ENCODE data around the gene CLNK.

CLNK gene

DNA sequence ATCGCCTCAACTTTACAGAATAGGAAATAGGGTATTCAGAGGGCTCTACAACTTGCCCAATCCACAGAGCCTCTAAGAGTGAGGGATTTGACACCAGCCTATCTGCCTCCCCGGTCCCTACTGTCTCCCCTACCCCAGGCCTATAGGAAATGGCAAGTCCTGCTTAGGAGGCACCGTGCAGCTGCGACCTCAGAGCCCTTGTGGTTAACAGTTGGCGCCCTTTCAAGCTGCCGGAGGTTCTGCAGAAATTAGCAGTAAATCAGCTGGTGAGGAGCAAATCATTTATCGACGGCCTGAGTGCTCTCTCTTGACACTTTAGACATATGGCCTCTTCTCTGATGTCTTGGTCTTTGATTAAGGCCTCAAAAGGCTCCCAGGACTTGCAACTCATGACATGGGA lies 96.9 kb downstream of the CLNK start:
- CTCF ChIA-PET = no interaction called here
- POLR2A ChIA-PET = no interaction called here
- no peak for TF ChIP-seq SUZ12 (IDR thresholded peaks at IDR 0.05)
- no peak for TF ChIP-seq FOXK2 (IDR thresholded peaks at IDR 0.05)
- TF ChIP-seq, protein P1, sequence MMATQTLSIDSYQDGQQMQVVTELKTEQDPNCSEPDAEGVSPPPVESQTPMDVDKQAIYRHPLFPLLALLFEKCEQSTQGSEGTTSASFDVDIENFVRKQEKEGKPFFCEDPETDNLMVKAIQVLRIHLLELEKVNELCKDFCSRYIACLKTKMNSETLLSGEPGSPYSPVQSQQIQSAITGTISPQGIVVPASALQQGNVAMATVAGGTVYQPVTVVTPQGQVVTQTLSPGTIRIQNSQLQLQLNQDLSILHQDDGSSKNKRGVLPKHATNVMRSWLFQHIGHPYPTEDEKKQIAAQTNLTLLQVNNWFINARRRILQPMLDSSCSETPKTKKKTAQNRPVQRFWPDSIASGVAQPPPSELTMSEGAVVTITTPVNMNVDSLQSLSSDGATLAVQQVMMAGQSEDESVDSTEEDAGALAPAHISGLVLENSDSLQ (IDR thresholded peaks at IDR 0.05) = no peak
- TF ChIP-seq ARNT (IDR thresholded peaks at IDR 0.05) = no peak
- no peak for TF ChIP-seq HDGF (IDR thresholded peaks at IDR 0.05; ENCODE audit: borderline replicate concordance)
- no peak for TF ChIP-seq ZNF384 (IDR thresholded peaks at IDR 0.05)
- TF ChIP-seq ELF4 (IDR thresholded peaks at IDR 0.05) = no peak
- TF ChIP-seq CTBP1 (IDR thresholded peaks at IDR 0.05; ENCODE audit: borderline replicate concordance) = no peak
- TF ChIP-seq TARDBP (IDR thresholded peaks at IDR 0.05) = no peak
- no peak for TF ChIP-seq SP1 (IDR thresholded peaks at IDR 0.05)
- no peak for TF ChIP-seq FOXM1 (IDR thresholded peaks at IDR 0.05; ENCODE audit: borderline replicate concordance)
- TF ChIP-seq FOXA1 (IDR thresholded peaks at IDR 0.05) = no peak
- DNase-seq (ENCODE audit: extremely low spot score) = no peak

GRCh38 chr4:10587296-10587695 lies 97.3 kb downstream of the CLNK start:
- no peak for DNase-seq (ENCODE audit: extremely low spot score)
- no peak for TF ChIP-seq NFRKB (IDR thresholded peaks at IDR 0.05)
- TF ChIP-seq SUZ12 (IDR thresholded peaks at IDR 0.05) = no peak
- no peak for TF ChIP-seq TARDBP (IDR thresholded peaks at IDR 0.05)
- TF ChIP-seq ZNF384 (IDR thresholded peaks at IDR 0.05) = no peak
- TF ChIP-seq SP1 (IDR thresholded peaks at IDR 0.05) = no peak
- no peak for TF ChIP-seq L3MBTL2 (conservative IDR thresholded peaks at IDR 0.05)
- TF ChIP-seq LEF1 (IDR thresholded peaks at IDR 0.05; ENCODE audit: borderline replicate concordance) = no peak
- TF ChIP-seq HDGF (IDR thresholded peaks at IDR 0.05; ENCODE audit: borderline replicate concordance) = no peak
- no peak for TF ChIP-seq FOXK2 (IDR thresholded peaks at IDR 0.05)
- TF ChIP-seq, protein P1 (IDR thresholded peaks at IDR 0.05) = no peak
- TF ChIP-seq FOXM1 (IDR thresholded peaks at IDR 0.05; ENCODE audit: borderline replicate concordance) = no peak
- TF ChIP-seq ARNT (IDR thresholded peaks at IDR 0.05) = no peak
- no peak for TF ChIP-seq CTBP1 (IDR thresholded peaks at IDR 0.05; ENCODE audit: borderline replicate concordance)
- no peak for TF ChIP-seq BHLHE40 (IDR thresholded peaks at IDR 0.05; ENCODE audit: borderline replicate concordance)
- no peak for TF ChIP-seq ELF4 (IDR thresholded peaks at IDR 0.05)
- POLR2A ChIA-PET = no interaction called here
- CTCF ChIA-PET = no interaction called here

DNA sequence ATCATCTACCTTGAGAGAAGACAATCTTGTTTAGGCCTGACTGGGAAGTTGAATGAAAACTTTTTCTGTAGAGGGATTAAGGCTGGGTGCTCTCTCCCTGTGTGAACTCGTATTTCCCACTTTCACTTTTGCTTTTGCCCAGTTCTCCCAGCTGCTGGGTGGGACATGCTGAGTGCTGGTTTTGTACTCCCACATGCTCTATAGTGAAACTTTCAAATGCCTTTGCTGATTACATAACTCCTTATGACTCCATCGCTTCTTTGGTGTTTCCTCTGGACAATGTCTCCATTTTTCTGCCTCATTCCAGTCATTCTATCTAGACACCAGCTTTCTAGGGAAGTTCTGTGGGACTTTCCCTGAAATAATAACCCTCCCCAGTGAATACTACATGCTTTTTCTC lies 100.5 kb downstream of the CLNK start:
- TF ChIP-seq LEF1 (IDR thresholded peaks at IDR 0.05; ENCODE audit: borderline replicate concordance) (no peak), ELF4 (IDR thresholded peaks at IDR 0.05) (no peak), ARNT (IDR thresholded peaks at IDR 0.05) (no peak), L3MBTL2 (conservative IDR thresholded peaks at IDR 0.05) (no peak), FOXA1 (IDR thresholded peaks at IDR 0.05) (no peak)
- CTCF ChIA-PET = no interaction called here
- POLR2A ChIA-PET = no interaction called here
- DNase-seq (ENCODE audit: extremely low spot score) = no peak

DNA sequence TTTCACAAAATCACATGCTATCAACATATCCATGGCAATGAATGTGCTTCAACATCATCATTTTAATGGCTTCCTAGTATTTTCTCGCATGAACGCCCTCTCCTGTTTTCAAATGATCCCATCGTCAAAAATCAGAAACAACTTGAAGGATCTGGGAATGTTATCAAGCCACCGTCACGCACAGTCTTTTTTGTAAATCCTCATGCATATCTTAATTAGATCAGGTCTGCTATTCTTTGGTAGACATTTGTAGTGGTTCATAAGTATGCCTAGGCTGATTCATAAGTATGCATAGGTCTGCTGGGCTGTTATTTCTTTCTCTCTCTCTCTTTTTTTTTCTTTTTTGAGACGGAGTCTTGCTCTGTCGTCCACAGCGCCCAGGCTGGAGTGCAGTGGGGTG lies 101.6 kb downstream of the CLNK start:
- ChIA-PET POLR2A (no interaction called here), CTCF (no interaction called here)
- no peak for TF ChIP-seq ARNT (IDR thresholded peaks at IDR 0.05)
- no peak for TF ChIP-seq NFRKB (IDR thresholded peaks at IDR 0.05)
- no peak for TF ChIP-seq SP1 (IDR thresholded peaks at IDR 0.05)
- TF ChIP-seq CTBP1 (IDR thresholded peaks at IDR 0.05; ENCODE audit: borderline replicate concordance) = no peak
- TF ChIP-seq, protein P1 (IDR thresholded peaks at IDR 0.05) = no peak
- TF ChIP-seq TARDBP (IDR thresholded peaks at IDR 0.05) = no peak
- TF ChIP-seq ZNF384 (IDR thresholded peaks at IDR 0.05) = no peak
- no peak for TF ChIP-seq BHLHE40 (IDR thresholded peaks at IDR 0.05; ENCODE audit: borderline replicate concordance)
- TF ChIP-seq ELF4 (IDR thresholded peaks at IDR 0.05) = no peak
- no peak for TF ChIP-seq L3MBTL2 (conservative IDR thresholded peaks at IDR 0.05)
- TF ChIP-seq FOXA1 (IDR thresholded peaks at IDR 0.05) = no peak
- TF ChIP-seq FOXM1 (IDR thresholded peaks at IDR 0.05; ENCODE audit: borderline replicate concordance) = no peak
- no peak for TF ChIP-seq LEF1 (IDR thresholded peaks at IDR 0.05; ENCODE audit: borderline replicate concordance)
- no peak for TF ChIP-seq FOXK2 (IDR thresholded peaks at IDR 0.05)
- no peak for TF ChIP-seq HDGF (IDR thresholded peaks at IDR 0.05; ENCODE audit: borderline replicate concordance)
- no peak for DNase-seq (ENCODE audit: extremely low spot score)

DNA sequence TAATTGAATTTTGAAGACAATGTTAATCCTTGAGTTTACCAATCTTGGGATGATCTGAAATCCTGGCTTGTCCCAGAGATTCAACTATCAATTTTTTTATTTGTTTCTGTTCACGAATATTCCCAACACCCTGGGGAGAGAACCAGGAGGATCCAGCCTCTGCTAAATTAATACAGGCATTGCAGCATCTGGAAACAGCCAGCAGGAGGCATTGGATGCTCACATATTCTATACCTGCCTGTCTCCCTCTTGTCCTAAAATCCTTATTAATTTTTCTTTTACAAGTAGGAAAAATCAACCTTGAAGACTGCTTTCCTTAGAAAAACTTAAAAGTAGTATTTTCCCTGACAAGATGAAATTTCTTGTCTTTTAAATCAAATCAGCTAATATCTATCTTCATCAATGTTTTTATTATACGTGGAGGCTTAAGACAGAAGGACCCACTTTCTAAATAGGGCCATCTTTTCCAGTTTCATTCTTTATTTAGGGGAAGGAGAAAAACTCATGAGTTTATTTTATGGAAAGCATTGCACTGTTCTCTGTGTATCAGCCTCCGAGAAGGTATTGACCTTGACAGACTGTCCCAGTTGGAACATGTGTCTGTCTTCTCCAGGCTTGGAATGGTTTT lies 102.4 kb downstream of the CLNK start:
- ChIA-PET CTCF (no interaction called here), POLR2A (no interaction called here)
- no peak for TF ChIP-seq TARDBP (IDR thresholded peaks at IDR 0.05)
- TF ChIP-seq SUZ12 (IDR thresholded peaks at IDR 0.05) = no peak
- TF ChIP-seq ARNT (IDR thresholded peaks at IDR 0.05) = no peak
- TF ChIP-seq FOXA1 (IDR thresholded peaks at IDR 0.05) = no peak
- TF ChIP-seq, protein P1 (IDR thresholded peaks at IDR 0.05) = no peak
- TF ChIP-seq ELF4 (IDR thresholded peaks at IDR 0.05) = no peak
- peak; percentile 20 for DNase-seq (ENCODE audit: extremely low spot score)

DNA sequence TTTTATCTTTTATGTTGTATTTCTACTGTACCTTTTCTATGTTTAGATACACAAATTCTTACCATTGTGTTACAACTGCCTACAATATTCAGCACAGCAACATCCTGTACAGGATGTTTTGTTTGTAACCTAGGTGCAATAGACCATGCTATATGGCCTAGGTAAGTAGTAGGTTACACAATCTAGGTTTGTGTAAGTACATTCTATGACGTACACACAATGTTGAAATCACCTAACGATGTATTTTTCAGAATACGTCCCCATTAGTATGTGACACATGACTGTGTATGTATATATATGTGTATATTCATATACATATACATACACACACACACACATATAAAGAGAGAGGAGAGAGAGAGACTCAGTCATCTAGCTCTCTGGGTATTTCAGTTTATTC lies 103.5 kb downstream of the CLNK start:
- POLR2A ChIA-PET = no interaction called here
- no peak for DNase-seq (ENCODE audit: extremely low spot score)
- TF ChIP-seq L3MBTL2 (conservative IDR thresholded peaks at IDR 0.05) = no peak
- TF ChIP-seq ELF4 (IDR thresholded peaks at IDR 0.05) = no peak
- no peak for TF ChIP-seq BHLHE40 (IDR thresholded peaks at IDR 0.05; ENCODE audit: borderline replicate concordance)
- no peak for TF ChIP-seq FOXK2 (IDR thresholded peaks at IDR 0.05)
- TF ChIP-seq, protein P1 (IDR thresholded peaks at IDR 0.05) = no peak
- no peak for TF ChIP-seq FOXM1 (IDR thresholded peaks at IDR 0.05; ENCODE audit: borderline replicate concordance)
- no peak for TF ChIP-seq HDGF (IDR thresholded peaks at IDR 0.05; ENCODE audit: borderline replicate concordance)
- no peak for TF ChIP-seq FOXA1 (IDR thresholded peaks at IDR 0.05)
- TF ChIP-seq ZNF384 (IDR thresholded peaks at IDR 0.05) = no peak
- TF ChIP-seq SP1 (IDR thresholded peaks at IDR 0.05) = no peak
- TF ChIP-seq TARDBP (IDR thresholded peaks at IDR 0.05) = no peak
- TF ChIP-seq NFRKB (IDR thresholded peaks at IDR 0.05) = no peak
- TF ChIP-seq CTBP1 (IDR thresholded peaks at IDR 0.05; ENCODE audit: borderline replicate concordance) = no peak
- TF ChIP-seq SUZ12 (IDR thresholded peaks at IDR 0.05) = no peak
- no peak for TF ChIP-seq LEF1 (IDR thresholded peaks at IDR 0.05; ENCODE audit: borderline replicate concordance)
- TF ChIP-seq ARNT (IDR thresholded peaks at IDR 0.05) = no peak
- CTCF ChIA-PET = interaction anchor here (0.7 to 0.9 kb wide), 2 partner anchors 420 to 849 kb away, joined by 3 to 11 read pairs; no protein-coding TSS in a partner anchor
